Activated CD4-positive, alpha-beta T cell treated with anti-CD3 and anti-CD28 coated beads for 48 hours (primary cell): Measurements from ENCODE around the gene BNIP5.

Experiments
- DNase-seq: peaks from one replicate; pipeline ENCODE4 v3.0.0-alpha.2; 2020

The BNIP5 gene

DNA sequence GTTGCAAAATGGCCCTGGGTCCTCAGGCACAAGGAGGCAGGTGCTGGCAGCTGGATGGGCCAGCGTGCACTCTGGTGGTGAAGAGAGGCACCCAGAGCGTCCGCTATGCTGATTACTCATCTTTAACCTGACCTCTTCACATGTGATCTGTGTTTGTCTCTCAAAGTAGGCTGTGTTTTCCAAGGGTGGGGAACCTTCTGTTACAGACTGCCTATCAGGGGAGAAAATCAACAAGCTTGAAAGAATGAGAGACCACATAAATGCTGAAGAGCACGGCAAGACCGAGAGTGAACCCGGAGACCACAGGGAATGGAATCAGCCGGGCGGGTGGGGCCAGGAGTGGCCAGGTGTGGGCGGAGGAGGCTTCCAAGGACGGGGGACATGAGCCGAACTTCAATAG lies 16.2 kb downstream of the BNIP5 start:
- DNase-seq: no peak

DNA sequence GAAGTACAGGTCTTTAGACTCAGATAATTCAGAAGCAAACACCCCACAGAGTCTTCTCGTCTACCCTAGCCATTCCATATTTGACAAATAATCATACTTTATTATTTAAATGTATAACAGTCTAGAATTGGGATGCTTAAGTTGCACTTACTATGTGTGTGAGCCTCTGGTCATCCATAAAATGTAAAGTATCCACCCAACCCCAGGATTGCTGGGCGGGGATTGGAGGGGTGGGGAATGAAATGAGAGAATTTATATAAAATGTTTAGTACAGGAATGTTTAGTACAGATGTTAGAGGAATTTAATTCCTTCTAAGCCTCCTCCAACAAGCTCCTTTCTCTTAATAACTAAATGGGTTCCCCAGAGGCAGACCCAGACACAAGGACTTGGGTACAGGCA lies 16.9 kb downstream of the BNIP5 start:
- no peak for DNase-seq

DNA sequence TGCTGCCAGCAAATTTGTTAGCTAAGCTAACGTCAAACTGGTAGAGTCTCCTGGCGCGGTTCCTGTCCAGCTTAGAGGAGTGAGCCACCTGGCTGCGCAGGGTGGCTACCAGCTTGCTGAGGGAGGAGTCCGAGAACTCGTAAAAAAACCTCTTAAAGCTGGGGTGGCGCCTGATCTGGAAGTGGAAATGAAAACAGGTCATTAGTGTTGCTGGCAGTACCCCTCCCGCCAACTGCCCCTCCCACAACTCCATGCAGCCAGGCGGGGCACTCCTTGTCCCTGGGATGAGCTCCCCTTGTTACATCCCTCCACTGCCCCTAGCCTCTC lies 17.3 kb downstream of the BNIP5 start:
- no peak for DNase-seq

DNA sequence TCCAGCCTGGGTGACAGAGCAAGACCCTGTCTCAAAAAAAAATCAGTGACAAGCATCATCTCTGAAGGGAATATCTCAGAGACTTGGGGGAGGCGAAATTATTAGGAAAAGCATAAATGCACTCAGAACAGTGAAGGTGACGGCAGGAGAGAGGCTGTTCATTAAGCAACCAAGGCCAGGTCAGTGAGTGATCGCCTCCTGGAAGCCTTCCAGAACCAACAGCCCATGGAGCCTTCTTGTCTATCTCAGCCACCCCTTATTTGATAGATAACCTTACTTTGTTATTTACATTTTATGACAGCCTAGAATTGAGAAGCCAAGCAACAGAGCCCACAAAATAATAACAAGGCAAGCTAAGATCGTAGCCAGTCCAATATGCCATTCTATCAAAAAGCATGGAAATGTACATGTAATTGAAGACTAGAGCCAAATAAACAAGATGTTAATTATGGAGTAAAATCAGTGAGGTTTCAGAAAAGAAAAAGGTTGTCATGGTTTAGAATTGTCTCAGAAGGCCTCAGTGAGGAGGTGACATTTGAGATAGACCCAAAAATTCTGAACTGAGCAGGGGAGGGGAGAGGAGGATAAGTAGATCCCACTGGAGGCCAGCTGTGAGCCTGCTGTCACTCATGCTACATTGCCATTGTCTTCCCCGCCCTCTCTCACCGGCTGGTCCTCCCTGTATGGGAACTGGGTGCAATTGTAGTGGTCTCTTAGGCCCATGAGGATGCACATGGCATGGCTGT lies 17.8 kb downstream of the BNIP5 start:
- DNase-seq: no peak

DNA sequence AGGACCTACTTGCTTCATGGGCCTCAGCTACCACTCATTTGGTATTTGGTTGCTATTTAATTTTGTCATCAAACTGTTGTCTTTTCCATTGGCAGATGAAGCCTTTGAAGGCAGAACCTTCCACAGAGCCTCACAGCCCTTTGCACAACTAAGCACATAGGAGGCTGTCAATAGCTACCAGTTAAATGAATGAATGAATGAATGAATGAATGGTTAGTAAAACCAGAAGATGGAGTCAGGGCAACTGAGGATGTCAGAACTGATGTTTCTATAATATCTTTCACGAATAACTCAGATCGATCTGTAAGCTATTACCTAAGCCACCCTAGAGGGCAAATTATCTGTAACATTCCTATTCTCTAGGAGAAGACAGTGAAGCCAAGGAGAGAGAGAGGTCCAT lies 19.1 kb downstream of the BNIP5 start:
- DNase-seq: no peak

DNA sequence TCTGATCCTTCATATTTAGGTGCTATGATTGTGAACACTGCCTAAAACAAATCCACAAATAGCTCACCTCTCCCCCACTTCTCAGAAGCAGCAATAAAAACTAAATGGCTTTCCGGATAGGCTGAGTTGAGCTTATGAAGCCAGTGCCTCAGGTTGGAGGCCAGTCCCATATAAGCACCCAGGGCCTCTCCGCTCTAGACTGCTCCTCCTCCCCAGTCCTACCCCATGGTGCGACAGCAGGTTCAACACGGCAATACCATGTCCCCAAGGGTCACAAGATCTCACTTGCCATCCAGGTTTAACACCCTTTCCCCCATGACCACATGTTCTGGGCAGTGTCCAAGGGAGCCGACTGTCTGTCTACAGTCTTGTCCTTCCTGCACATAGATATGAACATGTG lies 20.8 kb downstream of the BNIP5 start:
- no peak for DNase-seq

DNA sequence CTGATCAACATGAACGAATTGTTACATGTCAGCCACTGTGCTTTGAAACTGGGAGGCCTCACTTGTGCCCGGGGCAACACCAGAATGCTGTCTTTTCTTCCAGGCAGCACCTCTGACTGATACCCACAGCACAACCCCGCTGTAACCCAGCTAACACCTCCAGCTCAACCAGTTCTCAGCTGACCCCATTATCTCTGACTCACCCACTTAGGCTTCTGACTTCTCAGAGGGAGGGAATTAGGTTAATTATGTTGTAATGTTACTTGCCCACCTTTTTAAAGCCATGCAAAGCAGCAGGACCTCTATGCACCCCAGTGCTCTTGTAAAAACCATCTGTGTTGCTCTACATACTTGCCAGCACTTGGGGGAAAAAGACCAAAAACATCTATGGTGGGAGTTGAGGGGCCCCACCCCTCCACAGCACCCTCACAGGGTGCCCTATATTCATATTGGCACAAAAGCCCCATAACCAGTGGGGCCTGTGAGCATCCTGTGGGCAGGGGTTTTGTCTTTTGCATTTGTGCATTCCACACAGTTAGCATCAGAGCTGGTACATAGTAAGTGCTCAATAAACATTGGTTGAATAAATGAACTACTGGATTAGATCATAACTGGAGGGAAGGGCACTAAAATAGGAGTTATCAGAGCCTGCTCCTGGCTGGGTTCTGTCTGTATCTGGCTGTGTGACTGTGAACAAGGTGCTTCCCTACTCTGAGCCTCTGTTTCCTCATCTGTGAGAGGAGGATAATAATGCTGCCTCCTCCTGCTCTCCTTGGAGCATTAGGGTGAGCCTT lies 22.3 kb downstream of the BNIP5 start:
- DNase-seq: no peak

DNA sequence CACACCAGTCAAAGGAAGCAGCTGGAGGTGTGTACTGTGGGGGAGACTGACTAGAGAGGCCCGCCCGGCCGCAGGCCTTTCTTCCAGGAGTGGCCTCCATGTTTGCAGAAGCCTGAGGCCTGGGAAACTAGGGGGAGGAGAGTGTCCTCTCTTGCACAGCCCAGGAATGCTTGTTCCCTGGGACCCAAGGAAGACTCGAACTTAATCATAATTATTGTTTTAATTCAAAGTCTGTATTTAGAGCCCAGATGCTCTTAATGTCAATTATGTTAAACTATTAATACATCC lies 23.1 kb downstream of the BNIP5 start:
- no peak for DNase-seq

DNA sequence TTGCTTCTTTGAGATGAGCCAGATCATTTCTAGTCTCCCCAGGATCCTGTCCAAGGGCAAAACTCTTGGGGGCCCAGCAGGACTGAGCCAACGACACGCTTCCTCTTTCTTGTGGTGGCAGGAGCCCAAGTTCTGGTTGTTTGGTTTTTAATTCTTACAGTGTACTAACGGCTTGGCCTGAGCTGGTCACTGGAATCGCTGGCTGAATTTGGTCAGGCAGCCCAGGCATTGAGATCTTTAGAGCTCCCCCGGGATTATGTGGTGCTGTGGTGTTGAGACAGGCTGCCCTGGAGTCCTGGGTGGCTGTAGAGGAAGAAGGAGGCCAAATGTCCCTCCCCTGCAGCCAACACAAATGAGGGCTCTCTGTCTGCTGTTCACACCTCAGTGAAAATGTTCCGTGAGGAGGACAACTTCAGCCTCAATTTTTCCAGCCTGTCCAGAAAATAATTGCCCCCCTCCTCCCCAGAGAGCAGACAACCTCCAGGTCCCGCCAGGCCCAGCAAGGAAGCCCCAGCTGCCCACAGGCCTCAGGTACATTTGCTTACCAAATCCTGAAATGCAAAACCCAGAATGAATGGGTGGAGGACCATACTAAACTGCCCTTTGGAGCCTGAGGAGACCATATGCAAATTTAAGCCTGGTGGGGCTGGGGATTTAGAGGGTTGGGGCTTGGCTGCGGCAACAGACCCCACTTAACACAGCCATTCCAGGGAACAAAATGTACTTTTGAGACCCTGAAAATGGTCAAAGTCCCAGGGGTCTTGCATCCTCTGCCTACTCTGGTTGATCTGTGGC lies 23.6 kb downstream of the BNIP5 start:
- no peak for DNase-seq

DNA sequence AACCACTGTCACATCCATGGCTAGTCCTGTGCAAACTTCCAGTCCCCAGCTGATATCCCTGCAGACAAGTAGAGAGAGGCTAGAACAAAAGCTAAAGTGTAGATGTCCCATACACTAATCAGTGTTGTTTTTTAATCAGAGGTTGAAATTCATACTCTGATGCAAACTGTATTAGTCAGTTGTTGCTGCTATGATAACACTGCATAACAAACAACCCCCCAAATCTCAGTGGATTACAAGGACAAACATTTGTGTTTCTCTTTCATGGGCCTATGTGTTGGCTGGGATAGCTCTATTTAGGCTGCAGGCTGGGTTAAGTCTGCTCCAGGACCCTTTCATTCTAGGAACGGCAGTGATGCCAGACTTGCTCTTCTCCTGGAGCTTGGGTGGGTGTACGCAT lies 26.8 kb downstream of the BNIP5 start:
- DNase-seq: no peak

DNA sequence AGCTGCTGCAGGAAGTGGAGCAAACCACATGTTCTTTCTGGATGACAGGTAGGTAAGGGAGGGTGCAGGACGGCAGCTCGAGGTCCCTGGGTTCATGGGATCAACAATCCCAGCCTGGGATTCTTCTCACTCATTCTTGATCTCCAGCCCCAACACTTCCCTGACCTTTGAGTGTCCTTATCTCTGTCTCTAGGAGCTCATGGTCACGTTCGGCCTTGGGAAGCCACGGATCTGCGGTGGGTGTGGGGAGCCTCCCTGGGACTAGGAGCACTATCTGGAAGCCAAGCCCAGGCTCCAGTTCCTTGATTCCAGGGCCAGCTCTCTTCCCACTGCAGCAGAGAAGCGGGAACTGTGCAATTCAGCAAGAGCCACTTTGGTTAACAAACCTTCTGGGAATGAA lies 27.5 kb downstream of the BNIP5 start:
- DNase-seq: no peak

DNA sequence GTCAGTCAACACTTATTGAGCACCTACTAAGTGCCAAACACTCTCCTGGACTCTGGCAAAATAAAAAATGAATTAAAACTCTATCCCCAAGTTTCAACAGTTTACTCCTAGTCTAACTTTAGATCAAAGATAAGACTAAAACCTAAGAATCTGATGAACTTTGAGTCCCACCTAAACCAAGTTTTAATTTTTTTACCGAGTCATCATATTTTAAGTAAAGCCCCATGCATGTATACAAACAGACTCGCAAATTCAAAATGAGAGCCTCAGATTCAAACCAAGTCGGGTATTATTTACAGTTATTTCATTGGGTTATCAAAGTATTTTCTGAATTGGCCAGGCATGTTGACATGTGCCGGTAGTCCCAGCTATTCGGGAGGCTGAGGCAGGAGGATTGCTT lies 28.2 kb downstream of the BNIP5 start:
- no peak for DNase-seq

DNA sequence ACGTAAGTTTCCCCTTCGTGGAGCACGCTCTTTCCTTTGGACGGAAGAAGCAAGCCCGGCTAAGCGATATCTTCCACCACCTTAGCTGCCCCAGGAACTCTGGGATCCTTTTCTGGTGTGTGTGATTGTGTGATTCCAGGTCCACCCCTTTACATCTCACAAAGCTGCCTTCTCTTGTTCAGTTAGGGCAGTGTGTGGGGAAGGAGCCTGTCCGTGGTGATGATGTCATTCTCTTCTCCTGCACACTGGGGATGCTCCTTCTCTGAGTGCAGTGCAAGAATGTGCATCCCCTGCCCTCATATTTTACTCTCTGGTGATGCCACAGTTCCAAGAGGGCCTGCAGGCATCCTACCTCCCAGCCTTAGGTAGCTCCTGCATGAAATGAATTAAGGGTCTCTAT lies 30.3 kb downstream of the BNIP5 start:
- DNase-seq: no peak

DNA sequence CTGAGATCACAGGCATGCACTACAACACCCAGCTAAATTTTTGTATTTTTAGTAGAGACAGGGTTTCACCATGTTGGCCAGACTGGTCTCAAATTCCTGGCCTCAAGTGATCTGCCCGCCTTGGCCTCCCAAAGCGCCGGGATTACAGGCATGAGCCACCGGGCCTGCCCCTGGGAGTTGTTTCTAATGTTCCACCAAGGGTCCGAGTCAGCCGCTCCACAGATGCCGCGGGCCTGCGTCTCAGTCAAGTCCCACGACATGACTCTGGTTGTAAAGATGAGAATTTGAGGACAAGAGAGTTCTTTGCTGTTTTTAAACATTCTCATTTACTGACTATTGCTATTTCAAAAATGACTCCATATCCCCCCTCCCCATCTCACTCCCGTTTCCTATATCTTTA lies 30.8 kb downstream of the BNIP5 start:
- no peak for DNase-seq

DNA sequence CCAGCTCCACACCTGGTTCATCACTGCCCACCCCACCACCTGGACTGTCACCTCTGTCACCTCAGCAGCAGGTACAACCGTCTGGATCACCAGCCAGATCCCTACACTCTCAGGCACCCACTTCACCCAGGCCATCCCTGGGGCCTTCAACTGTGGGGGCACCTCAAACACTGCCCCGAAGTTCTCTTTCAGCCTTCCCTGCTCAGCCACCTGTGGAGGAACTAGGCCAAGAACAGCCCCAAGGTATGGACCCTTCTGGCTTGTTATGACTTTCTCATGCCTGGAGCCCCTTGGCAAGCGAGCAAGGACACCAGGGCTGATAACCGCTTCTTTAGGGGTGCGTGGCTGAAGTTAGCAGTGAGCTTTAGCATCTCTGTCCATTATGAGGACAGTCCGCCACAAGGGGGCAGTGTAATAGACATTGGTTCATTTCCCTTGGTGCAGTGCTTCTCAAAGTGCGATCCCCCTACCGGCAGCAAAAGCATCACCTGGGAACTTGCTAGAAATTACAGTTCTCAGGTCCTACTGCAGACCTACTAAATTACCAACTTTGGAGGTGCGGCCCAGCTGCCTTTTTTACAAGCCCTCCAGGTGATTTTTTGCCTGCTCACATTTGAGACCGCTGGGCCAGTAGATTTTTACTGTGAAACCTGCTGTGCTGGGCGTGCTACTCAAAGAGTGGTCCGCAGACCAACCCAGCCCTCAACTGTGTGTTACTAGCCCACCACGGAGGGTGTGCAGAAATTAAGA lies 34.3 kb downstream of the BNIP5 start:
- DNase-seq: peak; percentile 96

DNA sequence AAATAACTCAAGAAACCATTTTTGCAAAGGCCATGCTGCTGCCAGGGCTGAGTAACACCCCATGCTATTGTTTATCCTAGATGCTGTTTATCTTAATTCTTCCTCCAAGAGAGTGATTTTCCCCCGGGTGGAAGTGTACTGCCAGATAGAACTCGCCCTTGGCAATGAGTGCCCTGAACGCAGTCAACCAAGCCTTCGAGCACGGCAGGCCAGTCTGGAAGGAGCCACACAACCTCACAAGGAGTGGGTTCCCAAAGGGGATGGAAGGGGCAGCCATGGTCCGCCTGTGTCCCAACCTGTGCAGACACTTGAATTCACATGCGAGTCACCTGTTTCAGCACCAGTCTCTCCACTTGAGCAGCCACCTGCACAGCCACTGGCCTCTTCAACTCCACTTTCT lies 34.9 kb downstream of the BNIP5 start:
- DNase-seq: no peak

DNA sequence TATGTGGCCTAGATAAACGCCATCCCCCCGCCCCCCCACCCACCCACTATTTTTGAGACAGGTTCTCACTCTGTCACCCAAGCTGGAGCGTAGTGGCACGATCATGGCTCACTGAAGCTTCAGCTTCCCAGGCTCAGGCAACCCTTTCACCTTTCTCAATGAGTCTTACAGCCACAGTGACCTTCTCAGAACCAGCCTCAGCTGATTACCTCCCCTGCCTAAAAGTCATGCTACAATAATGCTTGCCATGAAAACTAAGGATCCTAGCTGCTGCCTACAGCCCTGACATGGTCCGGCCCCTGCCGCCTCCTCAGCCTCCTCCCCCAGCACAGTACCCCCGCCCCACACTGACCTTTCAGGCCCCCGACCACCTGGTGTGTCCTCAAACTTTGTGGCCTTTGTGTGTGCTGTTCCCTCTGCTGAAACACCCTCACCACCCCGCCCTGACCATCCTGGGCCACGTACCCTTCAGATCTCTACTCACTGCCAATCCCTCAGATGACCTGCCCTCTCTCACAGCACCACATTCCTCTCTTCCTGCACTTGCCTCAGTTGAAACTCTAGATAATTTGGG lies 35.5 kb downstream of the BNIP5 start:
- no peak for DNase-seq

DNA sequence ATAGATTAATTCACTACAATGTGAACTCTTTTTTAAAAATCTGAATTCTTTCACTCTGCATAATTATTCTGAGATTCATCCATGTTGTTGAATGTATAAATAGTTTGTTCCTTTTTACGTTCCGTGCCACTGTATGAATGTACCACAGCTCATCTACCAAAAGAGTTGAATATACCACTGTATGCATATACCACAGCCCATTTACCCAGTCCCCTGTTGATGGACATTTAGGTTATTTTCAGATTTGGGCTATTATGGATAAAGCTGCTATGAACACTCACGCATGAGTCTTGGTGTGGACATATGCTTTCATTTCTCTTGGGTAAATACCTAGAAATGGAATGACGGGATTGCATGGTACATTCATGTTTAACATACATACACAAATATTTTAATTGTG lies 38.7 kb downstream of the BNIP5 start:
- DNase-seq: no peak

DNA sequence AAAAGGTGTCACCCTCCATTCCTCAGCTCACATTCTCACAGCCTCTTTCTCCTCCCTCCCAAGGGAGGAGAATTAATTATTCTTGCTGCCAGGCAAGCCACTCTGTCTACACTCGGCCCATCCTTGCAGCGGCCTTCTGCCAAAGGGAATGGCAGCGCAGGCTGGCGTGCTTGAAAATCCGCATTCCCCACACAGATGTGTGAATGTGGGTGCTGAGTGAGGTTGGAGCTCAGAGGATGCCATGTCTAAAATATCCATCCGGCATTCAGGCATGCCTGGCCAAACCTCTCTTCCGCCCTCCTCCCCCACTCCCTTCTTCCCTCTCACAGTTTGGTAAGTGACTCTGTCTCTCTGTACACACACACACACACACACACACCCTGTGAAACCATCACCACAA lies 39.2 kb downstream of the BNIP5 start:
- no peak for DNase-seq

DNA sequence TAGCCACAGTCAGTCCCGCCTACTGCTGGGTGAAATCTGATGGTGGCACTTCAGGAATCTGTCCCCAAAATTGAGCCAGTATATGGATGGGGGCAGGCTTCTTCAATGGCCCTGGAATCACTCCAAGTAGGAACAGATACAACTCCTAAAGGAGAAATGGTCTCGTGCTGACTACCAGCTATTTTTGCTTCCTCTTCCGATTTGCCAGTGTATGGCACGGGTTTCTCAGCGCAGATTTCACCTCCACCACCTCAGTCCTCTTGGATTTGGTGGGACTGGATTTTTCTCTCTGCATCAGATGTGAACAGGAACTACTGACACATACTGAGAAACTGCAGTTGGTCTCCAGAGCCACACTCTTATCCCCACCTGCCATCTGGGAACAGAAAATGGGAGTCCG lies 39.6 kb downstream of the BNIP5 start:
- DNase-seq: no peak

DNA sequence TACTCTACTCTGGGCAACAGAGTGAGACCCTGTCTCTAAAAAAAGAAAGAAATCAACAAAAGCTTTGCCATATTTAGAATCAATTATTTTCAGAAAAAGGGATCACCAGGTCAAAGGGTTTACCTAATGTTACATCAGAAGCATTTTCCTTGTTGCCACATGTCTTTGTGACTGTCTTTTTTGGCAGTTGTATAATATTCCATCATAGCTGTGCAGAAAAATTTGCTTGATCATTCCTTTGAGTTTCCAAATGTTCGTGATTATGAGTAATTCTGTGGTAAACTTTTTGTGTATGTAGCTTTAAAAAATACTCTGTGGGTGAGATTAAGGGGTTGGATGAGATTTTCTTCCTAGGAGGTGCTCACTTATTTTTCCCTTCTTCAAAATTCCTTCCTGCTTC lies 40.4 kb downstream of the BNIP5 start:
- DNase-seq: no peak

DNA sequence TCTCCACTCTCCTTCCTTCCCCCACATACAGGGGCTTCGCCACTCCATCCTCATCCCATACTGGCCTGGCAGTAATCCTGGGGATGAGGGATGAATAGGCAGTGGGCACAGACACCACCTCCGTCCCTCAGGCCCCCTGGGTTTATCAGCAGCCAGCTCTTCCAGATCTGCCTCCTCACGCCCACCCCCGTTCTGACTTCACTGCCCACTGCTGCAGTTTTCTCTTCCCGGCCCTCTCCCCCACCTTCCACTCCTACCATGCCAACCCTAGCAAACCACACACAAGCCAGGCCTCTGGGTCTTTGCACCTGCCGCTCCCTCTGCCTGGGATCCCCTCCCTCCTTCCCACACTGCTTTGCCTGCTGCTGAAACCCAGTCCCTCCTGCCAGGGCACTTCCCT lies 44.5 kb downstream of the BNIP5 start:
- no peak for DNase-seq
